ENCODE measurements around the gene THBS3. TPM values are rescaled to one million over a fixed set of nuclear protein-coding genes. Genes with fewer than 3 reads are reported as not detected.

THBS3 gene
- total RNA-seq, 1 experiment from 2014 or later, result 6.2 TPM

DNA sequence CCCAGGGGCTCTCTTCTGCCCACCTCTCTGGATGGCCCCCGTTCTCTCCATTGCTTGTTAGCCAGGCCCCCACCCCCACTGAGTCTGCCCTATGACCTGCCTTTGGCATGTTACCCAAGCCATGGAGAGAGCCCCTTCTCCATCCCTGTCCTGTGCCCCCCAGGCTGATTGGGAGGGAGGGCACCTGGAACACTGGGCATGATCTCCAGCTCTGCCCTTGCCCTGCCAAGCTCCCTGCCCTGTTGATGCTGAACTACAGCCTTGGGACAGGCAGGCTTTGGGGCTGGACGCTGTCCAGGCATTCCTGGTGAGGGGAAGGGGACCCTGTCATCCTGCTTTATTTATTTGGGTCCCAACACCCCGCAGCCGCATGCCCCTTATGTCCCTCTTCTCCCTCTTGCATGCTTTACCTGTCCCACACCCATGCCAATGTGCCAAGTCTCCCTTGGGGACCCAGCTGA is 23.3 kb downstream of the THBS3 start:
- peaks cover 18% of the 10 kb centered on the region for H3K4me1 Mint-ChIP-seq (ENCODE audit: low read depth, unreplicated experiment)
- H3K27me3 ChIP-seq (replicated peaks; ENCODE audit: control insufficient read depth, insufficient read depth, low read length), result no peaks in the 10 kb centered on the region
- POLR2A ChIA-PET, result no interaction called here
- DNase-seq, result no peak
- no peak overlapping the region for H3K4me3 ChIP-seq (ENCODE audit: low read depth, low read length)
- H3K36me3 ChIP-seq (ENCODE audit: control insufficient read depth, insufficient read depth, low read length), result no peaks in the 10 kb centered on the region
- H3K9me3 Mint-ChIP-seq (ENCODE audit: unreplicated experiment), result no peaks in the 10 kb centered on the region
- H3K9me3 ChIP-seq, result no peaks in the 10 kb centered on the region
- intact Hi-C loops (cut with micrococcal nuclease; ENCODE audit: unreplicated experiment), result no loop called here
- H3K4me3 Mint-ChIP-seq (ENCODE audit: unreplicated experiment), result no peak overlapping the region
- TF ChIP-seq, protein P1, sequence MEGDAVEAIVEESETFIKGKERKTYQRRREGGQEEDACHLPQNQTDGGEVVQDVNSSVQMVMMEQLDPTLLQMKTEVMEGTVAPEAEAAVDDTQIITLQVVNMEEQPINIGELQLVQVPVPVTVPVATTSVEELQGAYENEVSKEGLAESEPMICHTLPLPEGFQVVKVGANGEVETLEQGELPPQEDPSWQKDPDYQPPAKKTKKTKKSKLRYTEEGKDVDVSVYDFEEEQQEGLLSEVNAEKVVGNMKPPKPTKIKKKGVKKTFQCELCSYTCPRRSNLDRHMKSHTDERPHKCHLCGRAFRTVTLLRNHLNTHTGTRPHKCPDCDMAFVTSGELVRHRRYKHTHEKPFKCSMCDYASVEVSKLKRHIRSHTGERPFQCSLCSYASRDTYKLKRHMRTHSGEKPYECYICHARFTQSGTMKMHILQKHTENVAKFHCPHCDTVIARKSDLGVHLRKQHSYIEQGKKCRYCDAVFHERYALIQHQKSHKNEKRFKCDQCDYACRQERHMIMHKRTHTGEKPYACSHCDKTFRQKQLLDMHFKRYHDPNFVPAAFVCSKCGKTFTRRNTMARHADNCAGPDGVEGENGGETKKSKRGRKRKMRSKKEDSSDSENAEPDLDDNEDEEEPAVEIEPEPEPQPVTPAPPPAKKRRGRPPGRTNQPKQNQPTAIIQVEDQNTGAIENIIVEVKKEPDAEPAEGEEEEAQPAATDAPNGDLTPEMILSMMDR (IDR thresholded peaks at IDR 0.05; ENCODE audit: insufficient read depth in 1 of 2, low read depth in 1 of 2, low read length in 1 of 2, severe bottlenecking in 1 of 2, unreplicated experiment in 1 of 2), result no peak
- H3K27me3 Mint-ChIP-seq (ENCODE audit: insufficient read depth, unreplicated experiment), result no peaks in the 10 kb centered on the region
- H3K36me3 Mint-ChIP-seq (ENCODE audit: insufficient read depth, unreplicated experiment), result peaks cover 7% of the 10 kb centered on the region
- peaks cover 21% of the 10 kb centered on the region for H3K4me1 ChIP-seq
- BruUV-seq (replicated peaks), result no TSS peak
- CTCF ChIA-PET, result interaction anchor here (0.6 kb wide), 1 partner anchor 18 kb away, joined by 3 read pairs; no protein-coding TSS in a partner anchor
- no peak overlapping the region for H3K27ac Mint-ChIP-seq (ENCODE audit: unreplicated experiment)

- H3K36me3 ChIP-seq (ENCODE audit: control insufficient read depth, insufficient read depth, low read length), result no peaks in the 10 kb centered on the region
These were observed 23.9 kb downstream of the THBS3 start for GRCh38 chr1:155183775-155184221.

GRCh38 chr1:155182052-155182550 is 25.6 kb downstream of the THBS3 start:
- intact Hi-C loops (cut with micrococcal nuclease; ENCODE audit: unreplicated experiment), result no loop called here
- Mint-ChIP-seq H3K9me3 (ENCODE audit: unreplicated experiment) (no peaks in the 10 kb centered on the region), H3K36me3 (ENCODE audit: insufficient read depth, unreplicated experiment) (no peaks in the 10 kb centered on the region), H3K4me3 (ENCODE audit: unreplicated experiment) (no peak overlapping the region), H3K4me1 (ENCODE audit: low read depth, unreplicated experiment) (peaks cover 23% of the 10 kb centered on the region), H3K27me3 (ENCODE audit: insufficient read depth, unreplicated experiment) (no peaks in the 10 kb centered on the region), H3K27ac (ENCODE audit: unreplicated experiment) (no peak overlapping the region)
- DNase-seq, result peak in 1 of 2 experiments; percentile 22
- H3K4me1 ChIP-seq, result peaks cover 21% of the 10 kb centered on the region
- CTCF ChIA-PET, result interaction anchor here (0.6 kb wide), 1 partner anchor 239 kb away, joined by 12 read pairs; no protein-coding TSS in a partner anchor
- no peaks in the 10 kb centered on the region for H3K36me3 ChIP-seq (ENCODE audit: control insufficient read depth, insufficient read depth, low read length)
- POLR2A ChIA-PET, result no interaction called here
- H3K27me3 ChIP-seq (replicated peaks; ENCODE audit: control insufficient read depth, insufficient read depth, low read length), result no peaks in the 10 kb centered on the region
- TF ChIP-seq, protein P1 (IDR thresholded peaks at IDR 0.05; ENCODE audit: insufficient read depth in 1 of 2, low read depth in 1 of 2, low read length in 1 of 2, severe bottlenecking in 1 of 2, unreplicated experiment in 1 of 2), result no peak
- no peaks in the 10 kb centered on the region for H3K9me3 ChIP-seq
- BruUV-seq (replicated peaks), result no TSS peak
- H3K4me3 ChIP-seq (ENCODE audit: low read depth, low read length), result no peak overlapping the region

More at GRCh38 chr1:155183775-155184221, 23.9 kb downstream of the THBS3 start:
- H3K4me3 ChIP-seq (ENCODE audit: low read depth, low read length), result no peak overlapping the region
- Mint-ChIP-seq H3K27ac (ENCODE audit: unreplicated experiment) (no peak overlapping the region), H3K4me1 (ENCODE audit: low read depth, unreplicated experiment) (peaks cover 23% of the 10 kb centered on the region), H3K36me3 (ENCODE audit: insufficient read depth, unreplicated experiment) (peaks cover 7% of the 10 kb centered on the region), H3K9me3 (ENCODE audit: unreplicated experiment) (no peaks in the 10 kb centered on the region), H3K27me3 (ENCODE audit: insufficient read depth, unreplicated experiment) (no peaks in the 10 kb centered on the region), H3K4me3 (ENCODE audit: unreplicated experiment) (no peak overlapping the region)
- no peaks in the 10 kb centered on the region for H3K27me3 ChIP-seq (replicated peaks; ENCODE audit: control insufficient read depth, insufficient read depth, low read length)
- no peaks in the 10 kb centered on the region for H3K9me3 ChIP-seq
- DNase-seq, result no peak
- CTCF ChIA-PET, result no interaction called here
- peaks cover 21% of the 10 kb centered on the region for H3K4me1 ChIP-seq
- POLR2A ChIA-PET, result no interaction called here
- intact Hi-C loops (cut with micrococcal nuclease; ENCODE audit: unreplicated experiment), result no loop called here
- no TSS peak for BruUV-seq (replicated peaks)
- TF ChIP-seq, protein P1 (IDR thresholded peaks at IDR 0.05; ENCODE audit: insufficient read depth in 1 of 2, low read depth in 1 of 2, low read length in 1 of 2, severe bottlenecking in 1 of 2, unreplicated experiment in 1 of 2), result no peak

All from Caco-2 (cell line).